Astrocyte of the hippocampus (primary cell): ENCODE results near the gene FLRT2.

Source experiments
- DNase-seq: peaks from one replicate; pipeline ENCODE4 v3.0.0; 2011; ENCODE audit warnings: low read depth, low spot score

The FLRT2 gene

DNA sequence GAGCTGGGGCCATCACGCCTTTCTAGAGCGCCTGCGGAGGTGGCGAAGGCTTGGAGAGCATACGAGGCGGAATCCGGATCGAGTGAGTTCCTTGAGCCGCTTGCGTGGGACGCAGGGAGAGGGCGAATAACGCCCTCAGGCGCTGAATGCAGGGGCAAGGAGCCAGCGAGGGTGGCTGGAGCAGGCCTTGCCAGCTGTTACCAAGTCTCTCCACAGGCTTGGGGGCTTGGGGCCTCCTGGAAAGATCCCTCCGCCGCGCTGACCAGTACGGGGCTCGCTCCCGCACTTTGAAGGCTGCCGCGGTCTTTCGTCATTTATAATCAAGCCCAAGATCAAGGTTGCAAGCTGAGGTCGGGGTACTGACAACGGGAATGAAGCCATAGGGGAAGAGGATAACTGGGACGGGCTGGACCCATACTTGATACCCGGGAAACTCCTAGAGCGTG lies 1.2 kb downstream of the FLRT2 start:
- DNase-seq: peak; percentile 74

DNA sequence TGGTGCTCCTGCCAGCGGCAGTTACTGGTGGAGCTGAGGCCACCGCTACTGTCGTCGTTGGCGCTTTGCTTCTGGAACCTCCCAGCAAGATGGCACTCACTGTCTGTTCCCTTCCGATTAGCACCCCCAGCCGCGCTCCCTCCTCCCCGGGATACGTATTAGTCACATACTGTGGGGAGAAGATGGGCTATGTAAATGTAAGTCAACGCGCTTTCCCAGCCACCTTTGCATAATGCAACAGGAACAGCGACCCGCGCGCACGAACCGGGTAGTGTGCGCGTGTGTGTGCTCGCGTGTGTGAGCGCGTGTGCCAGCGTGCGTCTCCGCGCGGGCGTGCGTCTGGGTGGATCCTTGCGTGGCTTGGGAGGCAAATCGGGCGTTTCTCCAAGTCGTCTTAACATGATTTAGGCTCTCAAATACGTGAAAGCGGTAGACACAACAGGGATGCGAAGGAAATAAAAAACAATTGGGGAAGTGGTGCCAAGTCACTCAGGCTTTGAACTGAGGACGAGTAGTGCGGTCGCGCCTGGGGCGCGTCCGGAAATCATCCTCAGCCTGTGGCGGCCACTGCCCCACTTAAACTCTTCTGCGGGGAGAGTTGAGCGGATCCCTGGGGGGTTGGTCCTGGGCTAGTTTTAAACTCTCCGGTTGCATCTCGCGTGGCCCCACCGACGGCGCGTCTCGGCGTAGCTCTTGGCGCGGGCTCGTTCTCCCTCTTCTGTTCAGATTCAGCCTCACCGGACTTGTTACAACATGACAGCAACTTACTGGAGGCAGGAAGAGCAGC lies 1.8 kb downstream of the FLRT2 start:
- DNase-seq: peak; percentile 79

DNA sequence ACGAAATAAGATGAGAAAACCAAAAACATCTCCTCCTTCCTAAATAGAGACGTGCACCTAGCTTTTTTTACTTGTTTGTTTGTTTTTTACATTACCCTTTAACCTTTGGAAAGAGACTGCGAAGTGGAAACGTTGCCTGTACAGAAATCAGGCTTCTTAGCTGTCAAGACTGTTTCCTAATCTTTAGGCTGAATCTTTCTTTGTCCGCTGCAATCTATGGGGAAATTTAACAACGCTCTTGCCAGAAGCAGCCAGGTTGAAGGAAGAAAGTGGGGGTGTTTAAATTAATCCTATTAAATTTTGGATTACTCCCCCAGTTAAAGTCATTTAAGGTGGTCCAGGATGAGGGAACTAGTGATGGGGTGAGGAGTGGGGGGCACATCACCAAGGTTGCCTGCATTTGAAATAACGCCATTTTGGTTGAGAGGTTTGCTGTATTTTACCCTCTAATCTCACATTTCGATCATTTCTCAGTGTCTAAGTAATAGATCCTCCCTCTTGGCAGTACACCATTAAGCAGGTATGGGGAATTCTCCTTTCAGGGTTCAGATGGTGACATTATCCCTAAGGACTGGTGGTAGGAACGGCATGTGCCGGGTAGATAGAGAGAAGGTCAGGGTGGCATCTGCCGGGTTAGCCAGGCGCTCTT lies 2.6 kb downstream of the FLRT2 start:
- DNase-seq: no peak

GRCh38 chr14:85533023-85533860 lies 3.3 kb downstream of the FLRT2 start:
- peak; percentile 88 for DNase-seq

GRCh38 chr14:85533861-85534291 lies 3.9 kb downstream of the FLRT2 start:
- DNase-seq: peak; percentile 47

- DNase-seq: peak; percentile 34
These were observed 4.7 kb downstream of the FLRT2 start for GRCh38 chr14:85534458-85535293.

GRCh38 chr14:85535321-85535720 lies 5.4 kb downstream of the FLRT2 start:
- no peak for DNase-seq

- DNase-seq: peak; percentile 46
These were observed 6.3 kb downstream of the FLRT2 start for GRCh38 chr14:85535991-85536832.

DNA sequence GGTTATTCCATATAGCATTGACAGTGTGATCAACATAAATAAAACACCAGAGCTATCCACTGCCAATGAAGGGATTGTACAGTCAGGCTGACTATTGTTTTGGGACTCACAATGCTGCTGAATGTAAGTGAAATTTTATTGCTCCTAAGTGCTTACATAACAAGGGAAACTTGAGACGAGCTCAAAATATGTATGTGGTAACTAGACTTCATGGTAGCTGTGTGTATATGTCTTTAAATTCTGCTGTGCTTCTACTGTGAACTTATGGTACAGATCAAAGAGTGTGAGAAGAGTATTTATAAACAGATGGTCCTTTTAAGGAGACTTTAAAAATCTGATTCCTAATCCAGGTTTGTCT lies 6.9 kb downstream of the FLRT2 start:
- DNase-seq: peak; percentile 1

GRCh38 chr14:85537526-85537925 lies 7.6 kb downstream of the FLRT2 start:
- DNase-seq: no peak

- DNase-seq: no peak
These were observed 8.7 kb downstream of the FLRT2 start for GRCh38 chr14:85538636-85539035.

- DNase-seq: no peak
These were observed 9.6 kb downstream of the FLRT2 start for GRCh38 chr14:85539510-85539909.

DNA sequence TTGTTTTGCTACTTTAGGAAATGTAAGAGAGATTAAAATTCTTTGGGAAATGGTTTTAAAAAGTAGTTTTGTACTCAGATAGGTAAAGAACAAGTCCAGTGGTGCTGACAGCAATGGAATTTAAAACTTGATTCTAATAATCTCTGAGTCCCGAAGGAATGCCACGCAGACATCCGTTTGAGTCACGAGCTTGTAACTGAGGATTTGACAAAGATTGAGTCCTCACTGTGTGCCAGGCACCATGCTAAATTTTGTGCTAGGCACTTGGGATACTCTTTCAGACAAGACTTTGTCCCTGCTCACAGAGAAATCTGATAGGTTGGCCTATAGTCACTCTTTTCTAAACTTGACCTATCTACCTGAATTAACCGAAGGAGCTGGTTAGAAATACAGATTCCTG lies 12.7 kb downstream of the FLRT2 start:
- no peak for DNase-seq

DNA sequence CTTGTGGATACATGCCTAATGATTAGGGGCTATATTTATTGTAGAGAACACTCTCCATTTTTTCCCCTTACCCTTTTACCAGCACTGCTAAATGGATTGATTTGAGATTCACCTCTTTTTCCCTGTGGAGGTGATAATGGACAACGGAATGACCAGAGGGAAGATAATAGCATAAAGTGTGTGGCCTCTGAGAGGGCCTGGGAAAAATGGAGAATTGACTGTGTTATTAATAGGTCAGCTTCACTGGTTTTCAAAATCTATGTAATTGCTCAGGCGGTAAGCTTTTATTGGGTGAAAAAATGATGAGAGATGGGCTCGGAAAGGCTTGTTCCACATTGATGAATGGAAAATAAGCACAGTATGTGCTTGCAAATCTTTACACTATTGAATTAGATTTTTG lies 15.8 kb downstream of the FLRT2 start:
- no peak for DNase-seq

DNA sequence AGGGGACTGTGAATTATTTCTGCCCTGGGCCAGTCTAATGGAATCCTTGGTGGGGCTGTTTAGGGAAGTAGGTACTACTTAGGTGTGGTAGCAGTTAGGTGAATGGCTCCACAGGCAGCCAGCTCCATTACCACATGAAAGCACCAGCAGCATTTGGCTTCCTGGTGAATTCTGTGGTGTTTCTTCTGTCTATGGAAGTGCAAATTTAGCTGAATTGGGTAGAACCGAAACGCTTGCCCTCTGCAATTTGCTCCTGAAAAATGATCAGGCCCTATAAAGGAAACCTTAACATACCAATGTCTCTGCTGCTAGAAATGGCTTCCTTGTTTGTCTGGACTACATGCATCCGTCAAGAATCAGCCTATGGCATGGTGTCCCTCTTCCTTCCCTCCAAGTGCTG lies 16.4 kb downstream of the FLRT2 start:
- DNase-seq: no peak

DNA sequence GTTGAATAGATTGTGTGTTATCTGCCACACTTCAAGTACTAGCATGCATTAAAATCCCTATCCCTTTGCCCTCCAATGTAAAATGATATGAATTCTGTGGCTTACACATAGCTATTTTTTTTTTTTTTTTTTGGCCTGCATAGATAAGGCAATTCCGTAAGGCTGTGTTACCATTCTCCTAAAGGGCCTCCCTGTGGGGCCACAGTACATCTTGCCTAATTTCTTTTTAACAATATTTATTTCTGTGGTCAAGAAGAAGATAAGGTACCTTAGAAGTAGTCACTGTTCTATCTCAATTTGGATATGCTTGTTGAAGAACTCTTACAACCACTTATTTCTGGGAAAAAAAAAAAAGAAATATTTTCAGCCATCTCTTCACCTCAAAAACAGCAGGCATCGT lies 19.8 kb downstream of the FLRT2 start:
- DNase-seq: no peak

DNA sequence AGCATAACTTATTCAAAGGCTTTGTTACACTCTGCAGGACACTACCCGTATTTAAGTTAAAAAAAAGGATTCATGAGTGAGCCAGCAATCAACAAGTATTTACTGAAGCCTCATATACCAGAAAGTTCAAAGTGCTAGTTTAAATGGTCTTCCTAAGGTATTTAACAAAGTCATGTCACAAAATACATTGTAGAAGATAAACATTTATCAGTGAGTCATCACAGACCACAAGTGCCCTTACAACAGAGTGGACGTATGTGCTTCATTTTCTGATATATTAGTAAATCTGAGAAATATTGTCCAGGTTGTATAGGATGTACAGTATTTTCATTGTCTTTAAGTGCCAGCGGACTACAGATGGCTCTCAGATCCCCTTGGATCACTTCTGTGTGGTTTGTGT lies 24.2 kb downstream of the FLRT2 start:
- DNase-seq: no peak

DNA sequence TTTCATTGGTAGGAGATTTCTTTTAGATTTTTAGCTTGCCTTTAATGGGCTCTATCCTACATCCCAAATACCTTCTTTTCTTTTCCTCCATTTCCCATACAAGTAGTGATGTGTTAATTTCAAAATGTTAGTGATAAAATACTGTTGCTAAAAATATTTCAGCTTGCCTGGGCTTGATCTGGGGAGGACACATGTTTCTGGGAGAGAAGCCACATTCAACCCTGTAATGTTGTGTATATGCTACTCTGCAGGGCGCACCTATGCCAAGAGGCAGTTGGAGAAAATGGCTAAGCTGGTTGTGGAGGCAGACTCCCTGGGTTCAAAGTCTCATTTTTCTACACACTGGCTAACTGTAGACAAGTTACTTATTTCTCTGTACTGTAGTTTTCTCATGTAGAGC lies 26.3 kb downstream of the FLRT2 start:
- DNase-seq: no peak

GRCh38 chr14:85558505-85558904 lies 28.6 kb downstream of the FLRT2 start:
- no peak for DNase-seq

DNA sequence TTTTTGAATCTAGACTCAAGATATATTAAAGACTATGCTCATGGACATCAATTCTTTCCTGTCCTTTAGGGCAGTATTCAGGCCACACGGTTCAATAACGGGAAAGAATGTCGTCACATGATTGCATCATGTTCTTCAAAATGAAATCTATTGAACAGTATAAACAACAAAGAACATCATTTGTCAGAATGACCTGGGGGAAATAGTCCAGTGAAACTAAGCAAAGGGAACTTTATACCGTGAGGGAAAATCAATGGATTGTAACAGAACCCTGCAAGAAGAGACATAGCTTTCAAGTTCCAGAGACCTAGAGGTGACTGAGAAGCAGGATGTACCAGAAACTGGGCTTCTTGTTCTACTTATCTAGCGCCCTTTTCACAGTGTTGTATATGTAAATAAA lies 32.7 kb downstream of the FLRT2 start:
- no peak for DNase-seq
